Brain microvascular endothelial cell (primary cell): ENCODE measurements around the gene ATP2B2.

ENCODE experiments used
- DNase-seq: peaks from one replicate; pipeline ENCODE4 v3.0.0-alpha.2; 2020
- H3K27ac ChIP-seq: fragments of 250-450 bp; sonication (Bioruptor Pico); 2 replicates; pipeline ENCODE4 v1.5.1; 2020; ENCODE audit warnings: mild to moderate bottlenecking, moderate library complexity
- H3K27me3 ChIP-seq: fragments of 250-450 bp; sonication (Bioruptor Pico); replicated peaks from 2 replicates; pipeline ENCODE4 v1.5.1; 2020; ENCODE audit warnings: mild to moderate bottlenecking
- H3K36me3 ChIP-seq: fragments of 250-450 bp; sonication (Bioruptor Pico); replicated peaks from 2 replicates; pipeline ENCODE4 v1.5.1; 2020; ENCODE audit warnings: mild to moderate bottlenecking
- H3K4me3 ChIP-seq: 2 replicates; pipeline ENCODE4 v1.5.1; 2011; ENCODE audit warnings: low read depth, mild to moderate bottlenecking, control low read depth, low read length, moderate library complexity
- CTCF ChIP-seq: IDR thresholded peaks from 2 replicates; pipeline ENCODE4 v1.5.1; 2011; ENCODE audit warnings: low read depth, mild to moderate bottlenecking, moderate library complexity, low read length, control low read depth, inconsistent platforms; ENCODE audit errors: missing control alignments
- in situ Hi-C: cut with HindIII; loops from 2 replicates; pipeline ENCODE4 v1.10.0; 2017; ENCODE audit warnings: low sequenced_read_pairs, low pct_ligation_motif_present

ATP2B2 gene

GRCh38 chr3:10343526-10343925, 161.9 kb downstream of the ATP2B2 start:
- H3K4me3 ChIP-seq: no peak overlapping the region
- no peak for TF ChIP-seq CTCF
- no peak for DNase-seq
- no peaks in the 10 kb centered on the region for H3K36me3 ChIP-seq
- no peaks in the 10 kb centered on the region for H3K27me3 ChIP-seq
- in situ Hi-C loops: no loop called here
- H3K27ac ChIP-seq: no peak overlapping the region

- Histone ChIP-seq H3K36me3 (no peaks in the 10 kb centered on the region), H3K27ac (no peak overlapping the region), H3K4me3 (no peak overlapping the region), H3K27me3 (no peaks in the 10 kb centered on the region)
- in situ Hi-C loops: no loop called here
- DNase-seq: no peak
- TF ChIP-seq CTCF: no peak
Measured at GRCh38 chr3:10342781-10343180, 162.6 kb downstream of the ATP2B2 start.

GRCh38 chr3:10341901-10342398, 163.4 kb downstream of the ATP2B2 start:
- Histone ChIP-seq H3K27ac (no peak overlapping the region), H3K4me3 (no peak overlapping the region), H3K36me3 (no peaks in the 10 kb centered on the region), H3K27me3 (no peaks in the 10 kb centered on the region)
- no peak for TF ChIP-seq CTCF
- in situ Hi-C loops: no loop called here
- DNase-seq: no peak

GRCh38 chr3:10340476-10340875, 164.9 kb downstream of the ATP2B2 start:
- no peak for TF ChIP-seq CTCF
- Histone ChIP-seq H3K27ac (no peak overlapping the region), H3K36me3 (no peaks in the 10 kb centered on the region), H3K27me3 (no peaks in the 10 kb centered on the region), H3K4me3 (no peak overlapping the region)
- DNase-seq: no peak
- in situ Hi-C loops: no loop called here

- no peak overlapping the region for H3K4me3 ChIP-seq
- no peaks in the 10 kb centered on the region for H3K27me3 ChIP-seq
- in situ Hi-C loops: no loop called here
- no peak for DNase-seq
- no peak overlapping the region for H3K27ac ChIP-seq
- H3K36me3 ChIP-seq: no peaks in the 10 kb centered on the region
- no peak for TF ChIP-seq CTCF
Measured at GRCh38 chr3:10340046-10340445, 165.3 kb downstream of the ATP2B2 start.

- no peak for TF ChIP-seq CTCF
- no peaks in the 10 kb centered on the region for H3K27me3 ChIP-seq
- no peak for DNase-seq
- H3K4me3 ChIP-seq: no peak overlapping the region
- in situ Hi-C loops: no loop called here
- no peaks in the 10 kb centered on the region for H3K36me3 ChIP-seq
- H3K27ac ChIP-seq: no peak overlapping the region
Measured at GRCh38 chr3:10339376-10339955, 165.9 kb downstream of the ATP2B2 start.
